BLaER1 treated with 17β-estradiol and CSF1 and Interleukin-3, amounts not matched to agents 10 nM and 100 nM (cell line): ENCODE data around the gene KRTAP10-3.
A peak's percentile ranks its signal among the peaks of the same experiment; 100 is the strongest.
"Not testable (repeated sequence)": the region's sequence is repeated elsewhere in the genome, so short reads cannot be mapped to it uniquely, and the experiment has no call there.

ENCODE experiments used
- H3K27ac ChIP-seq, 11 experiments: shearing (Covaris generic); formaldehyde crosslinking; 2 replicates each; pipeline ENCODE4 v1.8.1; 2022
- H3K27me3 ChIP-seq, 11 experiments: shearing (Covaris generic); formaldehyde crosslinking; 2 replicates each; pipeline ENCODE4 v1.8.1; 2022
- H3K36me3 ChIP-seq, 11 experiments: shearing (Covaris generic); formaldehyde crosslinking; 2 replicates each; pipeline ENCODE4 v1.8.1; 2022
- H3K4me1 ChIP-seq, 10 experiments: shearing (Covaris generic); formaldehyde crosslinking; 2 replicates each; pipeline ENCODE4 v1.8.1; 2022
- H3K4me2 ChIP-seq, 11 experiments: shearing (Covaris generic); formaldehyde crosslinking; 2 replicates each; pipeline ENCODE4 v1.8.1; 2022
- H3K4me3 ChIP-seq, 10 experiments: shearing (Covaris generic); formaldehyde crosslinking; 2 replicates each; pipeline ENCODE4 v1.8.1; 2022
- H3K9ac ChIP-seq, 11 experiments: shearing (Covaris generic); formaldehyde crosslinking; 2 replicates each; pipeline ENCODE4 v1.8.1; 2022
- H3K9me3 ChIP-seq, 11 experiments: shearing (Covaris generic); formaldehyde crosslinking; replicated peaks in 1 of 11; 2 replicates each; pipeline ENCODE4 v1.8.1; 2022
- H4K20me1 ChIP-seq, 11 experiments: shearing (Covaris generic); formaldehyde crosslinking; 2 replicates each; pipeline ENCODE4 v1.8.1; 2022
- Cebpa-rat ChIP-seq, 11 experiments: shearing (Covaris generic); IDR thresholded peaks; 2 replicates each; pipeline ENCODE4 v1.8.1; 2022

KRTAP10-3 gene

GRCh38 chr21:44566403-44566802 lies 7.8 kb upstream of the KRTAP10-3 start:
- H3K4me3 ChIP-seq: no peak overlapping the region
- H3K27ac ChIP-seq: peak overlapping the region in 3 of 11 experiments; percentile 42 to 77 (median 66); a peak in 6 of 22 replicates
- peak overlapping the region in 1 of 11 experiments; percentile 29; a peak in 1 of 22 replicates for H3K9ac ChIP-seq
- no peaks in the 10 kb centered on the region for H3K27me3 ChIP-seq
- H3K4me1 ChIP-seq: peaks cover 0 to 35% (median 13%) of the 10 kb centered on the region in 10 experiments; a peak in 14 of 20 replicates
- TF ChIP-seq Cebpa-rat (IDR thresholded peaks at IDR 0.05): no peak
- H4K20me1 ChIP-seq: no peaks in the 10 kb centered on the region
- peaks cover 12 to 28% (median 21%) of the 10 kb centered on the region in 11 experiments for H3K9me3 ChIP-seq
- peak overlapping the region in 5 of 11 experiments; percentile 7 to 68 (median 40); a peak in 4 of 22 replicates for H3K4me2 ChIP-seq
- no peaks in the 10 kb centered on the region for H3K36me3 ChIP-seq

- TF ChIP-seq Cebpa-rat (IDR thresholded peaks at IDR 0.05): no peak
- peaks cover 0 to 35% (median 13%) of the 10 kb centered on the region in 10 experiments; a peak in 14 of 20 replicates for H3K4me1 ChIP-seq
- peaks cover 4 to 26% (median 18%) of the 10 kb centered on the region in 11 experiments; a peak in 20 of 22 replicates for H3K9me3 ChIP-seq
- no peak overlapping the region for H3K9ac ChIP-seq
- peak overlapping the region in 4 of 11 experiments; percentile 27 to 68 (median 48); a peak in 5 of 22 replicates for H3K4me2 ChIP-seq
- H4K20me1 ChIP-seq: no peaks in the 10 kb centered on the region
- H3K36me3 ChIP-seq: no peaks in the 10 kb centered on the region
- H3K27ac ChIP-seq: peak overlapping the region in 5 of 11 experiments; percentile 12 to 77 (median 47); a peak in 6 of 22 replicates
- H3K4me3 ChIP-seq: no peak overlapping the region
- H3K27me3 ChIP-seq: no peaks in the 10 kb centered on the region
Measured at GRCh38 chr21:44564886-44565598, 6.4 kb upstream of the KRTAP10-3 start.

DNA sequence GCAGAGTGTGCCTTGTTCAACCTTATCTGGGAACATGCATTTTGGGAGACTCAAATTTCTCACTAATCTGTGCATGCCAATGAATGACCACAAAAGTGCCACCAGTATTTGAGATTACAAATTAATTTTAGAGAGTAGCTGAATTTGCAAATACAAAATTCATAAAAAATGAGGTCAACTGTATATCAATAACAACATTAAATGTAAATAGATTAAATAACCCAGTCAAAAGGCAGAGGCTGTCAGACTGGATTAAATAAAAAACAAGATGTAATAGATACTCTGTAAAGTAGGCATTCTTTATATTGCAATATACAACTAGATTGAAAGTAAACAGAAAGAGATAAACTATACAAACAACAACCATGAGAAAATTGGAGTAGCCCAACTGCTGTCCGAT lies 5.5 kb upstream of the KRTAP10-3 start:
- Histone ChIP-seq H4K20me1 (no peaks in the 10 kb centered on the region), H3K4me2 (peak overlapping the region in 2 of 11 experiments; percentile 55 to 68; a peak in 3 of 22 replicates), H3K4me1 (peaks cover 0 to 35% (median 13%) of the 10 kb centered on the region in 10 experiments; a peak in 14 of 20 replicates), H3K27ac (no peak overlapping the region), H3K27me3 (no peaks in the 10 kb centered on the region), H3K9me3 (peaks cover 13 to 35% (median 27%) of the 10 kb centered on the region in 11 experiments; a peak in 21 of 22 replicates), H3K4me3 (no peak overlapping the region), H3K36me3 (no peaks in the 10 kb centered on the region), H3K9ac (no peak overlapping the region)
- no peak for TF ChIP-seq Cebpa-rat (IDR thresholded peaks at IDR 0.05)

DNA sequence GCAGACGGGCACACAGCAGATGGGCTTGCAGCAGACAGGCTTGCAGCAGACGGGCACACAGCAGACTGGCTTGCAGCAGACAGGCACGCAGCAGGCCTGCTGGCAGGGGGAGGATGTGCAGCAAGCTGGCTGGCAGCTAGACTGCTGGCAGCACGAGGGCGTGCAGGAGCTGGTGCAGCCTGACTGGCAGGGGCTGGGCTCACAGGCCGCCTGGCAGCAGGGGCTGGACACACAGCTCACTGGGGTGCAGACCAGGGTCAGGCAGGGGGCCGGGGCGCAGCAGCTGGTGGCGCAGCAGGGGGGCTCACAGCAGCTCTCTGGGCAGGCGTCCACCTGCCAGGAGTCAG lies 293 bp downstream of the KRTAP10-3 start:
- Histone ChIP-seq H3K4me1 (peaks cover 4 to 43% (median 32%) of the 10 kb centered on the region in 10 experiments; a peak in 16 of 20 replicates), H3K9me3 (peaks cover 15 to 36% (median 29%) of the 10 kb centered on the region in 11 experiments; a peak in 21 of 22 replicates), H3K27me3 (peaks cover 0 to 29% (median 0%) of the 10 kb centered on the region in 11 experiments; a peak in 5 of 22 replicates)
- H3K36me3 ChIP-seq, H3K9ac ChIP-seq, H3K27ac ChIP-seq, H3K4me3 ChIP-seq, H4K20me1 ChIP-seq, H3K4me2 ChIP-seq: not testable (repeated sequence)

DNA sequence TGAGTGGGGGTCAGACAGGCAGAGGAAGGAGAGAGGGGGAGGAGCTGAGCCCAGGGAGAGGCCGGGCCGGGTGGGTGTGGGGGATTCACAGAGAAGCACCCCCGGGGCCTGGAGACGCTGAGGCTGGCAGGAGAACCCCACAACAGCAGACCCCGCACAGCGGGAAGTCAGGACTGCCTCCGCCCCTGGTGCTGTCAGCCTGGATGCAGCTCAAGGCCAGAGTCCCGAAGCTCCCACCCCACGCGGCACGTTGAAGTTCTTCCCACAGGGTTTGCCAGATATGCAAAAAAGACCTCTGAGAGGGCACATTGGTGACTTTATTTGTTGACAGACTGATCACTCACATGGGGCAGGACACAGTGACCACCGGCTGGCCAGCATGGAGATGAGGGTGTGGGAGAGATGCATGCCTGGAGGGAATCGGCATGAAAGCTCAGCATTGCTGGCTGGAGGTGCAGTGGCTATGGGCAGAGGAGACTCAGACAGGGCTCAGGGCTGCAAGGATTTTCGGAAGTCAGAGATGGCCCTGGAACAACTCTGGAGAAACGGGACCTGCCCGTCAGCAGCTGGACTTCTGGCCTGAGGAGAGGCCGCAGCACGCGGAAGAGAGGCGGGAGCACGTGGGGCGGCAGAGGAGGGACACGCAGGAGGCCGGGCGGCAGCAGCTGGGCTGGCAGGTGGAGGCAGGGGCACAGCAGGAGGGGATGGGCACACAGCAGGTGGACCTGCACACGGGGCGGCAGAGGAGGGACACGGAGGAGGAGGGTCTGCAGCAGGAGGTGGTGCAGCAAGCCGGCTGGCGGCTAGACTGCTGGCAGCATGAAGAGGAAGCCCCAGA lies 885 bp downstream of the KRTAP10-3 start:
- peaks cover 0 to 29% (median 0%) of the 10 kb centered on the region in 11 experiments; a peak in 5 of 22 replicates for H3K27me3 ChIP-seq
- H3K9me3 ChIP-seq: peaks cover 14 to 32% (median 27%) of the 10 kb centered on the region in 11 experiments; a peak in 21 of 22 replicates
- peaks cover 4 to 43% (median 32%) of the 10 kb centered on the region in 10 experiments; a peak in 16 of 20 replicates for H3K4me1 ChIP-seq
- H4K20me1 ChIP-seq: no peaks in the 10 kb centered on the region
- H3K4me3 ChIP-seq: no peak overlapping the region
- H3K27ac ChIP-seq: no peak overlapping the region
- H3K9ac ChIP-seq: no peak overlapping the region
- H3K4me2 ChIP-seq: peak overlapping the region in 9 of 11 experiments; percentile 19 to 91 (median 76); a peak in 16 of 22 replicates
- TF ChIP-seq Cebpa-rat (IDR thresholded peaks at IDR 0.05): no peak
- no peaks in the 10 kb centered on the region for H3K36me3 ChIP-seq

DNA sequence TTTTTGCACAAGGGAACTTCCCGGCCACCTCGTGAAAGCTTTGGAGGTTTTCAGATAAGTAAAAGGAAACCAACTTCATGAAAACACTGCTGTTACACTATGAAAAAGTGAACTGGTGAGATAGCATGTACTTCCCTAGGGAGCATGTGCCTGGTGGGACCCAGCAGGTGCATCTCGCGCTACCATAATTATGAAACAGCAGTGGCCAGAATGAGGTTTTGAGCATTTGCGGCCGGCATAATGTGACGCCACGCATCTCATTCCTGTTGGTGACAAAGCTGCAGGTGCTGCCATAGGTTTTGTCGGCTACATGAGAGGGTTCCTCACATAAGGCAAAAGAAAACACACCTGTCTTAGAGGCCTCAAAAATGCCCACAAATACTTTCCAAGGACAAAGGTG lies 1.7 kb downstream of the KRTAP10-3 start:
- Histone ChIP-seq H3K36me3 (no peaks in the 10 kb centered on the region), H3K9ac (0 out of 22 replicates have a peak overlapping the region, but pooled peaks of 1 of the 11 experiments have one; percentile 20), H3K27me3 (peaks cover 0 to 29% (median 0%) of the 10 kb centered on the region in 11 experiments; a peak in 5 of 22 replicates), H3K27ac (0 out of 22 replicates have a peak overlapping the region, but pooled peaks of 2 of the 11 experiments have one; percentile 19 to 61), H3K4me1 (peaks cover 4 to 44% (median 34%) of the 10 kb centered on the region in 10 experiments; a peak in 16 of 20 replicates), H3K4me3 (no peak overlapping the region), H4K20me1 (no peaks in the 10 kb centered on the region), H3K4me2 (peak overlapping the region in 9 of 11 experiments; percentile 19 to 91 (median 76); a peak in 17 of 22 replicates), H3K9me3 (peaks cover 10 to 23% (median 18%) of the 10 kb centered on the region in 11 experiments; a peak in 21 of 22 replicates)
- TF ChIP-seq Cebpa-rat (IDR thresholded peaks at IDR 0.05): no peak

- Histone ChIP-seq H3K36me3 (no peaks in the 10 kb centered on the region), H3K4me1 (peaks cover 4 to 55% (median 40%) of the 10 kb centered on the region in 10 experiments; a peak in 16 of 20 replicates), H4K20me1 (no peaks in the 10 kb centered on the region), H3K27ac (peak overlapping the region in 5 of 11 experiments; percentile 3 to 61 (median 53); a peak in 7 of 22 replicates), H3K27me3 (peaks cover 0 to 29% (median 0%) of the 10 kb centered on the region in 11 experiments; a peak in 5 of 22 replicates), H3K9ac (peak overlapping the region in 3 of 11 experiments; percentile 24 to 56 (median 54); a peak in 5 of 22 replicates), H3K9me3 (peaks cover 8 to 18% (median 14%) of the 10 kb centered on the region in 11 experiments; a peak in 19 of 22 replicates), H3K4me2 (peak overlapping the region in 9 of 11 experiments; percentile 23 to 91 (median 76); a peak in 17 of 22 replicates), H3K4me3 (no peak overlapping the region)
- no peak for TF ChIP-seq Cebpa-rat (IDR thresholded peaks at IDR 0.05)
Measured at GRCh38 chr21:44555200-44555875, 3.3 kb downstream of the KRTAP10-3 start.

- H4K20me1 ChIP-seq: no peaks in the 10 kb centered on the region
- peaks cover 0 to 4% (median 0%) of the 10 kb centered on the region in 11 experiments; a peak in 3 of 22 replicates for H3K9me3 ChIP-seq
- H3K36me3 ChIP-seq: no peaks in the 10 kb centered on the region
- no peak overlapping the region for H3K9ac ChIP-seq
- peaks cover 0 to 27% (median 0%) of the 10 kb centered on the region in 11 experiments; a peak in 5 of 22 replicates for H3K27me3 ChIP-seq
- no peak overlapping the region for H3K4me2 ChIP-seq
- H3K27ac ChIP-seq: no peak overlapping the region
- TF ChIP-seq Cebpa-rat (IDR thresholded peaks at IDR 0.05): no peak
- no peak overlapping the region for H3K4me3 ChIP-seq
- peaks cover 6 to 70% (median 60%) of the 10 kb centered on the region in 10 experiments; a peak in 18 of 20 replicates for H3K4me1 ChIP-seq
Measured at GRCh38 chr21:44552681-44553080, 5.9 kb downstream of the KRTAP10-3 start.
